Skin of body (tissue), 2 donors: ENCODE measurements around the gene MATR3. TPM values are rescaled to one million over a fixed set of nuclear protein-coding genes. Genes with fewer than 3 reads are reported as not detected.
"Not testable (repeated sequence)": the region's sequence is repeated elsewhere in the genome, so short reads cannot be mapped to it uniquely, and the experiment has no call there.

Experiments used
- DNase-seq: peaks from one replicate; lab custom pipeline; 2025; lab: John Stamatoyannopoulos, UW
- total RNA-seq: library from RNA; depleted of rRNA; stranded (reverse); fragments of >200 nt; gene quantifications from one replicate; pipeline ENCODE4 v1.2.3, GENCODE V29; 2014

MATR3 gene
- total RNA-seq, 1 donor from 2014 or later = 271 TPM

GRCh38 chr5:139344177-139344576 lies 50.6 kb downstream of the MATR3 start:
- DNase-seq = no peak

GRCh38 chr5:139345442-139345841 lies 51.9 kb downstream of the MATR3 start:
- DNase-seq = not testable (repeated sequence)

GRCh38 chr5:139347863-139348262 lies 54.3 kb downstream of the MATR3 start:
- DNase-seq = not testable (repeated sequence)

- DNase-seq = no peak
Measured at GRCh38 chr5:139354186-139354585, 60.6 kb downstream of the MATR3 start.

GRCh38 chr5:139355900-139356299 lies 62.4 kb downstream of the MATR3 start:
- not testable (repeated sequence) for DNase-seq

GRCh38 chr5:139358064-139358463 lies 64.5 kb downstream of the MATR3 start:
- no peak for DNase-seq

GRCh38 chr5:139360384-139360783 lies 66.8 kb downstream of the MATR3 start:
- DNase-seq = no peak

- DNase-seq = no peak
Measured at GRCh38 chr5:139361835-139362429, 68.4 kb downstream of the MATR3 start.

- DNase-seq = no peak
Measured at GRCh38 chr5:139363937-139364336, 70.4 kb downstream of the MATR3 start.

- DNase-seq = no peak
Measured at GRCh38 chr5:139364466-139364865, 70.9 kb downstream of the MATR3 start.

- no peak for DNase-seq
Measured at GRCh38 chr5:139368613-139369012, 75.1 kb downstream of the MATR3 start.

- no peak for DNase-seq
Measured at GRCh38 chr5:139369181-139369580, 75.6 kb downstream of the MATR3 start.

- DNase-seq = no peak
Measured at GRCh38 chr5:139371482-139372435, 78.2 kb downstream of the MATR3 start.

- DNase-seq = no peak
Measured at GRCh38 chr5:139374909-139375308, 81.4 kb downstream of the MATR3 start.

GRCh38 chr5:139376364-139376763 lies 82.8 kb downstream of the MATR3 start:
- no peak for DNase-seq

GRCh38 chr5:139377226-139377625 lies 83.7 kb downstream of the MATR3 start:
- DNase-seq = no peak

- DNase-seq = no peak
Measured at GRCh38 chr5:139378101-139378825, 84.7 kb downstream of the MATR3 start.

GRCh38 chr5:139378941-139379361 lies 85.4 kb downstream of the MATR3 start:
- no peak for DNase-seq

- no peak for DNase-seq
Measured at GRCh38 chr5:139379626-139380449, 86.3 kb downstream of the MATR3 start.
